Keratinocyte (primary cell): Measurements from ENCODE around the gene TMEM131. TPM values are rescaled to one million over a fixed set of nuclear protein-coding genes. Genes with fewer than 3 reads are reported as not detected.

Source experiments
- DNase-seq: peaks from one replicate; pipeline ENCODE4 v3.0.0-alpha.2; 2011; ENCODE audit warnings: low read depth, missing footprints, low spot score
- FAIRE-seq: peaks from 2 replicates; lab custom pipeline; 2011; peaks lifted over from hg19 to GRCh38; lab: Jason Lieb, UNC
- H2AFZ ChIP-seq: 2 replicates; pipeline ENCODE4 v1.6.0; 2012; ENCODE audit warnings: low read length, control low read depth, inconsistent platforms; ENCODE audit not compliant: control insufficient read depth
- H3K27ac ChIP-seq: 2 replicates; pipeline ENCODE4 v1.5.1; 2011; ENCODE audit warnings: low read length; ENCODE audit not compliant: control insufficient read depth, insufficient read depth
- H3K27me3 ChIP-seq: 3 replicates; pipeline ENCODE4 v1.6.0; 2011; ENCODE audit warnings: low read length; ENCODE audit not compliant: control insufficient read depth, insufficient read depth; ENCODE audit errors: extremely low read depth
- H3K36me3 ChIP-seq, 2 experiments: 2 replicates in 1 of 2; 3 replicates in 1 of 2; pipeline ENCODE4 v1.5.1; 2011; ENCODE audit warnings: low read length in 2 of 2, mild to moderate bottlenecking in 1 of 2; ENCODE audit not compliant: control insufficient read depth in 2 of 2, insufficient read depth in 2 of 2; ENCODE audit errors: extremely low read depth in 1 of 2
- H3K4me1 ChIP-seq: 3 replicates; pipeline ENCODE4 v1.5.1; 2011; ENCODE audit warnings: low read length; ENCODE audit not compliant: control insufficient read depth, insufficient read depth; ENCODE audit errors: extremely low read depth
- H3K4me2 ChIP-seq: 3 replicates; pipeline ENCODE4 v1.6.0; 2011; ENCODE audit warnings: low read depth, low read length; ENCODE audit not compliant: control insufficient read depth, insufficient read depth; ENCODE audit errors: extremely low read depth
- H3K4me3 ChIP-seq, 3 experiments: fragments of 200-600 bp in 1 of 3; sonication (generic) in 1 of 3; 2 replicates in 2 of 3; 3 replicates in 1 of 3; pipeline ENCODE4 v1.5.1; 2011 to 2016; ENCODE audit warnings: low read length in 3 of 3, mild to moderate bottlenecking in 3 of 3, control low read depth in 2 of 3, inconsistent platforms in 1 of 3, low read depth in 1 of 3, mixed read lengths in 1 of 3, mixed run types in 1 of 3, moderate library complexity in 1 of 3; ENCODE audit not compliant: control insufficient read depth in 2 of 3, insufficient read depth in 2 of 3; ENCODE audit errors: extremely low read depth in 1 of 3
- H3K79me2 ChIP-seq: 2 replicates; pipeline ENCODE4 v1.6.0; 2012; ENCODE audit warnings: low read length; ENCODE audit not compliant: control insufficient read depth, insufficient read depth
- H3K9ac ChIP-seq: 3 replicates; pipeline ENCODE4 v1.6.0; 2011; ENCODE audit warnings: low read length; ENCODE audit not compliant: control insufficient read depth, insufficient read depth; ENCODE audit errors: extremely low read depth
- H3K9me1 ChIP-seq: 3 replicates; pipeline ENCODE4 v1.6.0; 2011; ENCODE audit warnings: low read length; ENCODE audit not compliant: control insufficient read depth, insufficient read depth; ENCODE audit errors: extremely low read depth
- H3K9me3 ChIP-seq: 2 replicates; pipeline ENCODE4 v1.5.1; 2012; ENCODE audit warnings: low read depth, low read length; ENCODE audit not compliant: control insufficient read depth
- H4K20me1 ChIP-seq: 3 replicates; pipeline ENCODE4 v1.6.0; 2011; ENCODE audit warnings: low read length; ENCODE audit not compliant: control insufficient read depth, insufficient read depth; ENCODE audit errors: extremely low read depth
- EZH2 ChIP-seq: IDR thresholded peaks from one replicate; pipeline ENCODE4 v1.6.1; 2012; ENCODE audit warnings: inconsistent platforms, mild to moderate bottlenecking, low read length, moderate library complexity
- dilution Hi-C: fragments of 300-500 bp; cut with MboI; formaldehyde crosslinking; loops from one replicate; pipeline ENCODE4 v1.7.0; 2020; ENCODE audit warnings: low sequenced_read_pairs; ENCODE audit not compliant: extremely low pct_ligation_motif_present
- polyA plus RNA-seq, 5 experiments: library from polyadenylated mRNA; depleted of rRNA in 3 of 5; stranded (reverse) in 3 of 5; stranded (forward) in 1 of 5; unstranded in 1 of 5; fragments of >200 nt; gene quantifications; 1 replicate in 1 of 5; 2 replicates in 3 of 5; 3 replicates in 1 of 5; pipeline versions ENCODE4 v1.2.1 to v1.2.3, GENCODE V29; 2011 to 2012; ENCODE audit warnings: missing spikeins in 2 of 5, low read depth in 1 of 5, low replicate concordance in 1 of 5
- TF ChIP-seq, protein P1 (sequence below), 3 experiments: IDR thresholded peaks in 1 of 3; conservative IDR thresholded peaks in 1 of 3; optimal IDR thresholded peaks in 1 of 3; 2 replicates in 2 of 3; 3 replicates in 1 of 3; pipeline versions ENCODE3 to v1.5.1; 2011; ENCODE audit warnings: low read length in 3 of 3, mild to moderate bottlenecking in 3 of 3, moderate library complexity in 2 of 3, control low read depth in 1 of 3, inconsistent platforms in 1 of 3; ENCODE audit not compliant: insufficient read depth in 2 of 3; ENCODE audit errors: extremely low read depth in 1 of 3

The TMEM131 gene
- polyA plus RNA-seq, 1 donor (not counting 4 experiments of a cell fraction or from before 2014, with no cell fraction given), result 25.5 TPM

DNA sequence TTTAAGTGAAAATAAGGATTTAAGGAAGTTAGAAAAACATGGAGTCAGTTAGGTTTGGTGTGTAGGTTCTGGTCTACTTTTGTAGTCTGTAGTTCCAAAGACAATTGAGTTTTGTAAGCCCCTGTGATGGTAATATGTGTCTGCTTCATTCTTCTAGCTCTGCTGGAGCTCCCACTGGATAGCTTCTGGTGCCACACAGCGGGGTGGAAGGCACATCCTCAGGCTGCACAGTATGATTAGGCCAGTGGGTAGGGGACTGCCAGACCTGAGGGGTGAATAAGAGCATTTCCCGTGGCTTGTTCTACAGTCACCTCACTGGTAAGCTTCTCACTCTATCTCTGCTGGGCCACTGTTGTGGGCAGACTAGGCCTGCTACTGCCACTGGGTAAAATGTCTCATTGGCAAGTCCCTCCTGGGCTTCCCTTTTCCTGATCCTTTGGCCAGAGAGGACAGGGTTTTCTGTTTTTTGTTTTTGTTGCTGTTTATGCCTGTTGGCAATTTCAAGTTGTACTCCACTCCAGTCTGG, 44.5 kb downstream of the TMEM131 start:
- Histone ChIP-seq H3K9me1 (no peaks in the 10 kb centered on the region), H4K20me1 (peaks cover 3% of the 10 kb centered on the region), H3K27me3 (no peaks in the 10 kb centered on the region), H3K4me2 (peak overlapping the region; percentile 19), H3K4me3 (no peak overlapping the region), H3K9me3 (no peaks in the 10 kb centered on the region), H2AFZ (no peak overlapping the region), H3K9ac (no peak overlapping the region), H3K27ac (peak overlapping the region; percentile 48), H3K79me2 (peaks cover 92% of the 10 kb centered on the region), H3K36me3 (no peaks in the 10 kb centered on the region), H3K4me1 (peaks cover 25% of the 10 kb centered on the region)
- TF ChIP-seq EZH2, result no peak
- TF ChIP-seq, protein P1, sequence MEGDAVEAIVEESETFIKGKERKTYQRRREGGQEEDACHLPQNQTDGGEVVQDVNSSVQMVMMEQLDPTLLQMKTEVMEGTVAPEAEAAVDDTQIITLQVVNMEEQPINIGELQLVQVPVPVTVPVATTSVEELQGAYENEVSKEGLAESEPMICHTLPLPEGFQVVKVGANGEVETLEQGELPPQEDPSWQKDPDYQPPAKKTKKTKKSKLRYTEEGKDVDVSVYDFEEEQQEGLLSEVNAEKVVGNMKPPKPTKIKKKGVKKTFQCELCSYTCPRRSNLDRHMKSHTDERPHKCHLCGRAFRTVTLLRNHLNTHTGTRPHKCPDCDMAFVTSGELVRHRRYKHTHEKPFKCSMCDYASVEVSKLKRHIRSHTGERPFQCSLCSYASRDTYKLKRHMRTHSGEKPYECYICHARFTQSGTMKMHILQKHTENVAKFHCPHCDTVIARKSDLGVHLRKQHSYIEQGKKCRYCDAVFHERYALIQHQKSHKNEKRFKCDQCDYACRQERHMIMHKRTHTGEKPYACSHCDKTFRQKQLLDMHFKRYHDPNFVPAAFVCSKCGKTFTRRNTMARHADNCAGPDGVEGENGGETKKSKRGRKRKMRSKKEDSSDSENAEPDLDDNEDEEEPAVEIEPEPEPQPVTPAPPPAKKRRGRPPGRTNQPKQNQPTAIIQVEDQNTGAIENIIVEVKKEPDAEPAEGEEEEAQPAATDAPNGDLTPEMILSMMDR (optimal IDR thresholded peaks at IDR 0.05 in 1 of 3, IDR thresholded peaks at IDR 0.05 in 1 of 3, conservative IDR thresholded peaks at IDR 0.05 in 1 of 3; ENCODE audit: extremely low read depth in 1 of 3, insufficient read depth in 2 of 3, low read length in 3 of 3), result no peak
- no peak for DNase-seq
- dilution Hi-C loops, result no loop called here
- FAIRE-seq, result peak; percentile 41

DNA sequence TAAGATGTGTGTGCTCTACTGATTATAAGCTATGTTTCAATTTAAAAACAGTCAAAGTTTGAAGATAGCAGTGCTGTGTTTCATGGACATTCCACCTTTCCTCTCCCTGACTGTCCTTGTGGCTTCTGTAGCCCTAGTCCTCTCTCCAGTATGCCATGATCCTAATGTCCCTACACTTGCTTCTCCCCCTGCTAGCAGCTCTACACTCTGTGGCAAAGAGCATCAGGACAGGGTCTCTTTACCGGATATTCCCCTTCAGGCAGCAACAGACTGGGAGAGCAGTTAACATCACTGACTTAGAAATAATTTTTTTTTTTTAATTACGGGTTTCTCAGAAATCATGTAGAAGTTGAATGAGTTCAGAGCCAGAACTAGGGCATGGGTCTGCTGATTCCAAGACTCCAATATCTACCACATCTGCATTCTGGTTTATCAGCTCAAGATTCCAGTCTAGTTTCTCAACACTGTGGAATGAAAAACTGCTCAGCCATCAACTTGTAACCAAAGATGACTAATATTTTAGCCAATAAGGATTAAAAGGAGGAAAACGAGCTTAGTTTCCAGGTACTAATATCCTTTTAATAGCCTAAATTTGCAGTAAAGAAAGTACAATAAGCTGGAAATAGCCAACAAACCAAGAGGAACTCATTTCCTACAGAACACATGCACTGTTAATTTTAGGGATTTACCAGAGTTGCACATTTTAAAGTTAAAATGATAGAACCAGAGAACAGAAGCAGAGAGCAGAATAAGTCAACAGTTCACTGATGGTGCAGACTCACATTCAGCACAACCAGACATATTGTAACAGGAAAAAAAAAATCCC, 45.2 kb downstream of the TMEM131 start:
- H3K79me2 ChIP-seq, result peaks cover 90% of the 10 kb centered on the region
- FAIRE-seq, result peak; percentile 96
- H3K27me3 ChIP-seq, result no peaks in the 10 kb centered on the region
- peak overlapping the region in 1 of 3 experiments; percentile 4 for H3K4me3 ChIP-seq
- no peak overlapping the region for H2AFZ ChIP-seq
- TF ChIP-seq, protein P1 (optimal IDR thresholded peaks at IDR 0.05 in 1 of 3, IDR thresholded peaks at IDR 0.05 in 1 of 3, conservative IDR thresholded peaks at IDR 0.05 in 1 of 3; ENCODE audit: extremely low read depth in 1 of 3, insufficient read depth in 2 of 3, low read length in 3 of 3), result no peak
- TF ChIP-seq EZH2, result no peak
- H3K4me1 ChIP-seq, result peaks cover 27% of the 10 kb centered on the region
- DNase-seq, result peak; percentile 48
- H3K9ac ChIP-seq, result no peak overlapping the region
- H3K27ac ChIP-seq, result peak overlapping the region; percentile 48
- no peaks in the 10 kb centered on the region for H3K9me1 ChIP-seq
- no peaks in the 10 kb centered on the region for H3K36me3 ChIP-seq
- no peaks in the 10 kb centered on the region for H3K9me3 ChIP-seq
- dilution Hi-C loops, result no loop called here
- peak overlapping the region; percentile 19 for H3K4me2 ChIP-seq
- H4K20me1 ChIP-seq, result peaks cover 3% of the 10 kb centered on the region
